ENCODE data around the gene ZNF385C. TPM values are rescaled to one million over a fixed set of nuclear protein-coding genes. Genes with fewer than 3 reads are reported as not detected.

ZNF385C gene
- total RNA-seq, 1 experiment from 2014 or later = 1.1 TPM

DNA sequence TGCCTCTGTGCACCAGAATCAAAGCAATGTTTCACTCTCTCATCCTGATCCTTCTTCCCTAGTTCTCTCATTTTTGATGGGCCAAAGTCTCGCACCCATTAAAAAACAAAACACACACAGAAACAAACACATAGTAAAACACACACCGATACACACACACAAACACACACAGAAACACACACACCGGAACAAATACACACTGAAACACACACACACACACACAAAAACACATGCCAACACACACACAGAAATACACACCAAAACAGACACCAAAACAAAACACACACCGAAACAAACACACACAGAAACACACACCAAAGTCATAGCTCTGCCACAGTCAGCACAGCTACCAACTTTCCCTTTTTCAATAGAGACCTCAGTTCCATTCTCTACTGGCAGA, 33.0 kb upstream of the ZNF385C start:
- ChIA-PET POLR2A (no interaction called here), CTCF (no interaction called here), RAD21 (ENCODE audit: low non-redundant PET in 1 of 2, low total read pairs in 2 of 2, uncharacterized antibody in 2 of 2, unreplicated experiment in 2 of 2) (no interaction called here)
- DNase-seq (ENCODE audit: low read depth, low spot score) (no peak), ATAC-seq (no peak)
- H4K20me1 ChIP-seq (ENCODE audit: insufficient read depth) = no peaks in the 10 kb centered on the region
- H3K27ac ChIP-seq (ENCODE audit: low read depth, low read length) = no peak overlapping the region
- H3K36me3 ChIP-seq (ENCODE audit: control insufficient read depth in 1 of 2, insufficient read depth in 2 of 2, low read length in 2 of 2) = peaks cover 24 to 38% of the 10 kb centered on the region in 2 experiments; a peak in 3 of 4 replicates
- H3K9me2 ChIP-seq (ENCODE audit: insufficient read depth) = no peaks in the 10 kb centered on the region
- no peak overlapping the region for H3K9ac ChIP-seq (ENCODE audit: low read length)
- H3K4me2 ChIP-seq (ENCODE audit: low read length) = no peak overlapping the region
- TF ChIP-seq CEBPB (IDR thresholded peaks at IDR 0.05; ENCODE audit: low read depth) (no peak), JUND (IDR thresholded peaks at IDR 0.05) (no peak), ZFX (IDR thresholded peaks at IDR 0.05) (no peak), SIN3A (IDR thresholded peaks at IDR 0.05; ENCODE audit: low read depth) (no peak), EGR1 (IDR thresholded peaks at IDR 0.05; ENCODE audit: low read depth) (no peak), YY1 (IDR thresholded peaks at IDR 0.05; ENCODE audit: extremely low read depth, insufficient replicate concordance, low read depth, low read length) (no peak), RAD21 (IDR thresholded peaks at IDR 0.05; ENCODE audit: low read depth) (no peak)
- TF ChIP-seq, protein P1, sequence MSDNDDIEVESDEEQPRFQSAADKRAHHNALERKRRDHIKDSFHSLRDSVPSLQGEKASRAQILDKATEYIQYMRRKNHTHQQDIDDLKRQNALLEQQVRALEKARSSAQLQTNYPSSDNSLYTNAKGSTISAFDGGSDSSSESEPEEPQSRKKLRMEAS (IDR thresholded peaks at IDR 0.05) = no peak
- BruUV-seq (replicated peaks) = no TSS peak
- peaks cover 62% of the 10 kb centered on the region for H3K79me2 ChIP-seq (ENCODE audit: insufficient read depth, low read length)
- intact Hi-C loops (cut with micrococcal nuclease) = no loop called here
- H2AFZ ChIP-seq (ENCODE audit: low read depth, low read length, poor library complexity, severe bottlenecking) = no peak overlapping the region
- peaks cover 0 to 9% of the 10 kb centered on the region in 2 experiments; a peak in 2 of 4 replicates for H3K4me1 ChIP-seq (ENCODE audit: control insufficient read depth in 1 of 2, insufficient read depth in 2 of 2, low read length in 2 of 2)
- H3K4me3 ChIP-seq (replicated peaks in 1 of 2; ENCODE audit: low read depth in 1 of 2, low read length in 2 of 2) = no peak overlapping the region
- H3K9me3 ChIP-seq (ENCODE audit: control insufficient read depth in 1 of 2, insufficient read depth in 1 of 2, low read depth in 1 of 2, low read length in 2 of 2) = no peaks in the 10 kb centered on the region
- no peaks in the 10 kb centered on the region for H3K27me3 ChIP-seq (ENCODE audit: insufficient read depth, low read length)

GRCh38 chr17:42130310-42130936, 32.1 kb upstream of the ZNF385C start:
- TF ChIP-seq TCF7L2 (IDR thresholded peaks at IDR 0.05; ENCODE audit: borderline replicate concordance, extremely low read depth, insufficient read depth, insufficient read length) (no peak), EGR1 (IDR thresholded peaks at IDR 0.05; ENCODE audit: low read depth) (no peak), ZFX (IDR thresholded peaks at IDR 0.05) (no peak), POLR2AphosphoS5 (IDR thresholded peaks at IDR 0.05; ENCODE audit: low read depth, low read length) (no peak), SIN3A (IDR thresholded peaks at IDR 0.05; ENCODE audit: low read depth) (no peak), FOSL1 (IDR thresholded peaks at IDR 0.05; ENCODE audit: low read depth) (no peak)
- TF ChIP-seq, protein P2, sequence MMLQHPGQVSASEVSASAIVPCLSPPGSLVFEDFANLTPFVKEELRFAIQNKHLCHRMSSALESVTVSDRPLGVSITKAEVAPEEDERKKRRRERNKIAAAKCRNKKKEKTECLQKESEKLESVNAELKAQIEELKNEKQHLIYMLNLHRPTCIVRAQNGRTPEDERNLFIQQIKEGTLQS (IDR thresholded peaks at IDR 0.05) = no peak
- POLR2A ChIA-PET = no interaction called here
- H3K27me3 ChIP-seq (ENCODE audit: insufficient read depth, low read length) = no peaks in the 10 kb centered on the region
- peaks cover 54% of the 10 kb centered on the region for H3K79me2 ChIP-seq (ENCODE audit: insufficient read depth, low read length)
- RAD21 ChIA-PET (ENCODE audit: low non-redundant PET in 1 of 2, low total read pairs in 2 of 2, uncharacterized antibody in 2 of 2, unreplicated experiment in 2 of 2) = no interaction called here
- no peak overlapping the region for H3K27ac ChIP-seq (ENCODE audit: low read depth, low read length)
- no peak overlapping the region for H3K4me2 ChIP-seq (ENCODE audit: low read length)
- intact Hi-C loops (cut with micrococcal nuclease) = no loop called here
- H3K4me3 ChIP-seq (replicated peaks in 1 of 2; ENCODE audit: low read depth in 1 of 2, low read length in 2 of 2) = no peak overlapping the region
- no peaks in the 10 kb centered on the region for H3K9me3 ChIP-seq (ENCODE audit: control insufficient read depth in 1 of 2, insufficient read depth in 1 of 2, low read depth in 1 of 2, low read length in 2 of 2)
- H2AFZ ChIP-seq (ENCODE audit: low read depth, low read length, poor library complexity, severe bottlenecking) = no peak overlapping the region
- BruUV-seq (replicated peaks) = no TSS peak
- CTCF ChIA-PET = no interaction called here
- H4K20me1 ChIP-seq (ENCODE audit: insufficient read depth) = no peaks in the 10 kb centered on the region
- peaks cover 29 to 39% of the 10 kb centered on the region in 2 experiments; a peak in 3 of 4 replicates for H3K36me3 ChIP-seq (ENCODE audit: control insufficient read depth in 1 of 2, insufficient read depth in 2 of 2, low read length in 2 of 2)
- H3K9me2 ChIP-seq (ENCODE audit: insufficient read depth) = no peaks in the 10 kb centered on the region
- H3K9ac ChIP-seq (ENCODE audit: low read length) = no peak overlapping the region
- peaks cover 0 to 1% of the 10 kb centered on the region in 2 experiments; a peak in 2 of 4 replicates for H3K4me1 ChIP-seq (ENCODE audit: control insufficient read depth in 1 of 2, insufficient read depth in 2 of 2, low read length in 2 of 2)
- ATAC-seq (no peak), DNase-seq (ENCODE audit: low read depth, low spot score) (no peak)
